GM12892 (cell line): ENCODE results near the gene RNASEH1.

Experiments
- POLR2A ChIP-seq: IDR thresholded peaks from 2 replicates; pipeline ENCODE4 v1.6.1; 2011; ENCODE audit warnings: low read depth, low read length, control low read depth
- POLR2AphosphoS5 ChIP-seq: IDR thresholded peaks from 2 replicates; pipeline ENCODE4 v1.6.1; 2011; ENCODE audit warnings: low read depth, low read length, control low read depth

DNA sequence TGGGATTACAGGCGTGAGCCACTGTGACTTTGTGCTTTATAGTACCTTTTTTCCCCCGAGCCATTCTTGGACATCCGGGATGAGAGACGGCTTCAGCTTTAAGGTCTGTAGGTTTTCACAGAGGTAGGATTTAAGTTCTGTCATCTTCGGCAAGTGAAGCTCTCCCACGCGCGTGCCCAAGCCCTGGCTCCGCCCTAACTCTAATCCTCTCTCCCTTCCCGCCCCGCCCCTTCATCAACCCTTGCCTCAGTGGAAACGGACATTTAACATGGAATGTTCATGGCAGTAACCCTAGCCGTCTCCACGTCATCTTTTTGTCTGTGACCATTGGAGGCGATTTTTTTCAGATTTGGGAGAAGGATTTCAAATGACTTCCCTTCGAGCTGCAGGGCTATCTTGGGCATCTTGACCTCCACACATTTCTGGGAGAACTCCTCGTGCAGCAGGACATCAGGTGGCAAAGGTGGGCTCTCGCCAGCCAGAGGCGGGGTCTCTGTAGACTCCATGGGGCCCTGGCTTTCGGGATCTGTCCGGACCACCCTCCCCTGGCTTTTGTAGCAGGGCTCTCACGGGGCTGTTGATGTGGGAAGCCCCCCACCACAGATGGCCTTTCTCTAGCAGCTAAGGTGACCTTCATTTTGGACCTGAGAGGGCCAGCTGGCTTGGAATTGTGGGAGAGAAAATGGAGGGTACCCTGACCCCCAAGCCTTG is 43.6 kb upstream of the RNASEH1 start:
- TF ChIP-seq POLR2AphosphoS5, result no peak
- TF ChIP-seq POLR2A, result no peak
